ENCODE results near the gene MINK1. TPM values are rescaled to one million over a fixed set of nuclear protein-coding genes. Genes with fewer than 3 reads are reported as not detected.
A peak's percentile ranks its signal among the peaks of the same experiment; 100 is the strongest.

Gene MINK1
- total and polyA plus RNA-seq, 2 of the 13 experiments (the other 11 are each of a cell fraction or from before 2014, with no cell fraction given) = 17.2 to 63.9 TPM

GRCh38 chr17:4940555-4941318 is 107.6 kb downstream of the MINK1 start (continued):
- TF ChIP-seq UBTF (CRISPR knock-in tag; IDR thresholded peaks at IDR 0.05) (0 out of 2 replicates have a peak, but pooled peaks have one; percentile 25), NFIC (IDR thresholded peaks at IDR 0.05; ENCODE audit: low read length) (no peak), JUND (CRISPR knock-in tag; IDR thresholded peaks at IDR 0.05) (0 out of 2 replicates have a peak, but pooled peaks have one; percentile 28), ZBTB3 (CRISPR knock-in tag; IDR thresholded peaks at IDR 0.05; ENCODE audit: borderline replicate concordance, low read depth) (0 out of 2 replicates have a peak, but pooled peaks have one; percentile 6), ZNF160 (CRISPR knock-in tag; IDR thresholded peaks at IDR 0.05) (no peak), GMEB2 (CRISPR knock-in tag; IDR thresholded peaks at IDR 0.05; ENCODE audit: low read depth) (no peak), NR1H2 (CRISPR knock-in tag; IDR thresholded peaks at IDR 0.05; ENCODE audit: borderline replicate concordance, low read depth) (0 out of 2 replicates have a peak, but pooled peaks have one; percentile 28), SIN3A (IDR thresholded peaks at IDR 0.05; ENCODE audit: borderline replicate concordance, low read depth, low read length) (0 out of 2 replicates have a peak, but pooled peaks have one; percentile 81), ZNF550 (CRISPR knock-in tag; IDR thresholded peaks at IDR 0.05; ENCODE audit: borderline replicate concordance) (0 out of 2 replicates have a peak, but pooled peaks have one; percentile 26), GABPA (IDR thresholded peaks at IDR 0.05; ENCODE audit: low read depth, low read length) (peak; percentile 75), GABPA (CRISPR knock-in tag; IDR thresholded peaks at IDR 0.05; ENCODE audit: low read depth) (0 out of 2 replicates have a peak, but pooled peaks have one; percentile 94), HNF1B (CRISPR knock-in tag; IDR thresholded peaks at IDR 0.05) (peak; percentile 32; the same call in 1 of the 2 replicates)
